ENCODE results near the gene CAD.
"Not testable (repeated sequence)": the region's sequence is repeated elsewhere in the genome, so short reads cannot be mapped to it uniquely, and the experiment has no call there.

Gene CAD

GRCh38 chr2:27261241-27261925, 44.2 kb downstream of the CAD start:
- no peak for DNase-seq

- DNase-seq = no peak
These were observed 44.7 kb downstream of the CAD start for GRCh38 chr2:27261926-27262298.

- DNase-seq = peak; percentile 87
These were observed 45.5 kb downstream of the CAD start, which contains the start of gene SLC30A3 for GRCh38 chr2:27262379-27263286. Gene SLC30A3 (minus strand): TSS chr2:27263047. CDS start chr2:27262906, 141 bp downstream.

- DNase-seq = peak; percentile 13
These were observed 46.4 kb downstream of the CAD start for GRCh38 chr2:27263287-27264252.

GRCh38 chr2:27264253-27264752, 47.1 kb downstream of the CAD start:
- peak; percentile 19 for DNase-seq

GRCh38 chr2:27264753-27265535, 47.8 kb downstream of the CAD start:
- peak; percentile 73 for DNase-seq

DNA sequence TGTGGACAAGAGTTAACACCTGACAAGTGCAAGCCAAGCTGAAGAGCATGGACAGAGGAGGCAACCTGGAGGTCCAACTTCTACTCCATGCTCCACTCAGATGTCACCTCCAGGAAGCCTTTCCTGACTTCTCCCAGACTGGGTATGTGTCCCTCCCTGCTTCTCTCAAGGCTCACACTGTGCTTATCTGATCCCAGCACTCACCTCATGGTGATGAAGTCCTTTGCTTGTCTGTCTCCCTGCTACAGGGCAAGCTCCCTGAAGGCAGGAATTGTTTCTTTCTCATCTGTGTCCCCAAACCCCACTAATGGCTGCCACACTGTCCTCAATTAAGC, 48.3 kb downstream of the CAD start:
- no peak for DNase-seq

DNA sequence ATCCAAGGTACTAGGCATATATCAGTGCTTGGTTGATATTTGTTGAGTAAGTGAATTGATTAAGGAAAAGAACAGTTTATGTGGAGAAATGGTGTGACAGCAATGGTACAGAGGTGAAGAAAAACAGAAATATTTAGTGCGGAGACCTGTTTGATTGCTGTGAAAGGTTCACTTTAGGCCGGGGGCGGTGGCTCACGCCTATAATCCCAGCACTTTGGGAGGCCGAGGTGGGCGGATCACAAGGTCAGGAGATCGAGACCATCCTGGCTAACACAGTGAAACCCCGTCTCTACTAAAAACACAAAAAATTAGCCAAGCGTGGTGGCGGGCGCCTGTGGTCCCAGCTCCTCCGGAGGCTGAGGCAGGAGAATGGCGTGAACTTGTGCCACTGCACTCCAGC, 51.1 kb downstream of the CAD start:
- DNase-seq = not testable (repeated sequence)

- DNase-seq = no peak
These were observed 53.0 kb downstream of the CAD start for GRCh38 chr2:27270131-27270530.

GRCh38 chr2:27270670-27271069, 53.5 kb downstream of the CAD start:
- DNase-seq = no peak

DNA sequence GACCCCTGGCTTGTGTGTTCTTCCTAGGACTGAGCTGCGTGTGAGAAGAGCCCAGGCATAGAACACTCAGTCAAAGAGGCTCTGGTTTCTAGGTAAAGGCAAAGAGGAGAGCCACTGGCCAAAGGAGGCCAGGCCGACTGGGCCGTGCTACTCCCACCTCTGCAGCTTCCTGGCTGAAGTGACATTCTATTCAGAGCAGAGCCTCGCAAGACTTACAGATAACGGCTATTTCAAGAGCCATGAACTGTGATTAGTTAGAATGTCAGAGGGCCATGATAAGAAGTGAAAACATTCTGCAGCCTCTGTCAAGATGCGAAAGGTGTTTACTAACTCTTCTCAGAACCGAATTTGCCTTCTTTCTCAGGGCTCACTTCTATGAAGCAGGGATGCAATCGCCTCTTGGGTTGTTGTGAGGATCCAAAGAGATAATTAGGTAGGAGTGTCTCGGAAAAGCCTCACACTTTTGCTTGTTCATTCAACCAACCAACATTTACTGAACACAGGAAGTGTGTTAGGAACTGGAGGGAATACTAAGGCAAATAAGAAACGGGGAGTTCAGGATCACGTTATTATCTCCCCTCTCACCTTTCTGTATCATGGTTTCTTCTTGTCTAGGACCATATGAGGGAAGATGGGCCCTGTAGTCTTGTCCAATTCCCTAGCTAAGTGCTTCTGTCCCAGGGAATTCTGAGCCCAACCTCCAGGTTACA, 54.6 kb downstream of the CAD start:
- DNase-seq = no peak

DNA sequence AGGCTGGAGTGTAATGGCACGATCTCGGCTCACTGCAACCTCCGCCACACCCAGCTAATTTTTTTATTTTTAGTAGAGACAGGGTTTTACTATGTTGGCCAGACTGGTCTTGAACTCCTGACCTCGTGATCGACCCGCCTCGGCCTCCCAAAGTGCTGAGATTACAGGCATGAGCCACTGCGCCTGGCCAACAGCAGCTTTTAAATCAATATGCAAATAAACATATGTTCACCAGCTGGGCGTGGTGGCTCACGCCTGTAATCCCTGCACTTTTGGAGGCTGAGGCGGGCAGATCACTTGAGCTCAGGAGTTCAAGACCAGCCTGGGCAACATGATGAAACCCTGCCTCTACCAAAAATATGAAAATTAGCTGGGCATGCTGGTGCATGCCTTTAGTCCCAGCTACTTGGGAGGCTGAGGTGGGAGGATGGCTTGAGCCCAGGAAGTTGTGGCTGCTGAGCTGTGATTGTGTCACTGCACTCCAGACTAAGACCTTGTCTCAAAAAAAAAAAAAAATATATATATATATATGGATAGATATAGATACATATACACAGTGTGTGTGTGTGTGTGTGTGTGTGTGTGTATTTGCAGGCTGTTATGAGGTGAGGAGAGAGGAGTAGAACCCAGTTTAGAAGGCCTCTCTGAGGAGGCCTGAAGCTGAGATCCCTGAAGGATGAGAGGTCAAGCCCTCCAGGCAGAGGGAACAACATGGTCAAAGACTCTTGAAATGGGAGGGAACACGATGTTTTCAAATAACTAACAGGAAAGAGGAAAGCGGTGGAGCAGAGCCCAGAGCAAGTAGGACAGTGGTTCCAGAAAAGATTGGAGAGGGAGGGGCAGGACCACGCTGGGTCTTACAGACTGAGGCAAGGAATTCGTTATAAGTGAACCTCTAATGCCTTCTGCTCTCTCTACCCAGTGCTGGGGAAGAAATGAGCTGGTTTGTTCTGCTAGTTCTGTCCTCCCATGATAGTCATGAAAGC, 55.7 kb downstream of the CAD start:
- DNase-seq = not testable (repeated sequence)

DNA sequence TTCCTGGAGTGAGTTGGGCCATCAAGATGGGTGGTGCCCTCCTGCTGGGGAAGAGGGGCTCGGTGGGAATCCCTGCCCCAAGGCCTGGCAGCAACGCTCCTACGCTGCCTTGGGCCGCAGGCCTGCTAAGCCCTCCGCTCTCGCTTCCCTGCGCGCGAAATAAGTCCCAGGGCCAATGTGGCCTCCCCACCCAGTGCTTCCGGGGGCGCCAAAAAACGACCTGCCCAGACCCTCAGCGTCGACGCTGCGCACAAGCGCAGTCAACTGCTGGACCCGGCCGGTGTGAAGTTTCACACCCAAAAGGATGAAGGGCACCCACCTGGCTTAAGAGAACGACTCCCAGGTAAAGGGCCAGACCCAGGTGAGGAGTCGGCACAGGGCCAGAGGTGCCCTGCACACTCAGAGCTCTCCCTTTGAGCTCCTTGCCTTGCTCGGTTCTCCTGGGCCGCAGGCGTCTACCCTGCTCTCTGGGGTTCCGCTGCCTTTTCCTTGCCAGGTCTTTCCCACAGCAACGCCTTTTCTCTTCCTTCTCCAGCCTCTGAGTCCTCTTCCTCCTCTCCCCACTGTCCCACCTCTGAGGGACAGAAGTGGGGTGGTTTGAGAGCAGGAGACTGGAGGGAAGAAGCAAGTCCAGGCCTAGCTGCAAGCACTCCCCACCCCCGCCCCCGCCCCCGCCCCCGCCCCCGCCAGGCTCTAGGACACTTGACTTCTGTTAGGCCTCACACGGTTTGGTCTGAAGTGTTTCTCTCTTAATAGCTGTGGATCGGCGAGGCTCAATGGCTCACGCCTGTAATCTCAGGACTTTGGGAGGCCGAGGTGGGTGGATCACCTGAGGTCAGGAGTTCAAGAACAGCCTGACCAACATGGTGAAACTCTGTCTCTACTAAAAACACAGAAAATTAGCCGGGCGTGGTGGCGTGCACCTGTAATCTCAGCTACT, 58.3 kb downstream of the CAD start, which contains the start of gene DNAJC5G:
Gene DNAJC5G, plus strand, starts transcription at position 223 of the 940 bp plus-strand sequence. CDS start 1,296 bp downstream, outside the sequence.
- DNase-seq = no peak

DNA sequence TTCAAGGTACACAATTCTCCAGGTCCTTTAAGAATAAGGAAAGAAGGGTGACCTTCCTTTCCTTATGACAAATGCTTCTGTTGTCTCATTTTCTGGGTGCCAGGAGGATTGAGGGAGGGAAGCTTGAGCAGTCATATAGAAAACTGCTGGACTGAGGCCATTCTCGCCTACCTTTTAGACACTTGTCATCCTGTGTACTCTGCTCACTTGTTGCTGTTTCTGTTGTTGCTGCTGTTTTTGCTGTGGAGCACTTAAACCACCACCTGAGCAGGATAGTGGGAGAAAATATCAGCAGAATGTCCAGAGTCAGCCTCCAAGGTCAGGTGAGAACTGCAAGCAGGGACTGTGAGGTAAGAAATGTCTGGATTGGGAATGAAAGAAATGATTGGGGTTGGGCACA, 60.8 kb downstream of the CAD start:
- no peak for DNase-seq

DNA sequence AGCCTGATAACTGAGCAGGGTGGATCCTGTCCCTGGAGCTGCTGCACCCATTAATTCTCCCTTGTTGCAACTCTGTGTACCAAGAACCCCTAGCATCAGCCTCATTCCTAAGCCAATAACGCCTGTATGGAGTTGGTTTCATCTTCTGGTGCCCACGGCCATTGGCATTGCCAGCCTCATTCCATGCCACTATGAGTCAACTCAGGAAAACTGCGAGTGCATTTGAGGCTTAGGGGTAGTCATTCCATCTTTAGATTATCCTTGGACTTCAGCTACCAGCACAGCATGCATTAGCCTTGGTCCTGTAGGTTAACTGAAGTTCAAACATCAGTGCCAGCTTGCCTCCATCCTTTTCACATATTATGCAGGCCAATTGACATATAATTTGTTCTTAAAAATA, 63.7 kb downstream of the CAD start:
- no peak for DNase-seq

GRCh38 chr2:27281442-27281841, 64.3 kb downstream of the CAD start:
- DNase-seq = no peak

GRCh38 chr2:27281855-27282559, 64.8 kb downstream of the CAD start, which contains the start of gene TRIM54:
Gene TRIM54 (plus strand): TSS chr2:27282429. CDS start chr2:27282732, 303 bp downstream.
- no peak for DNase-seq

GRCh38 chr2:27282892-27283291, 65.7 kb downstream of the CAD start:
- DNase-seq = no peak
